Lower leg skin (tissue), 3 donors: ENCODE data around the gene TMEM161A.
"Not testable (repeated sequence)": the region's sequence is repeated elsewhere in the genome, so short reads cannot be mapped to it uniquely, and the experiment has no call there.

Experiments
- POLR2A ChIP-seq, 2 donors: fragments of 450-650 bp; IDR thresholded peaks; one replicate each; pipeline ENCODE4 v1.6.1; 2016 to 2017; ENCODE audit warnings: antibody characterized with exemption in 2 of 2, mild to moderate bottlenecking in 1 of 2, moderate library complexity in 1 of 2
- TF ChIP-seq, protein P1 (sequence below), 3 donors: fragments of 450-650 bp; IDR thresholded peaks; one replicate each; pipeline ENCODE4 v1.5.1; 2016; ENCODE audit warnings: antibody characterized with exemption in 3 of 3, mild to moderate bottlenecking in 3 of 3, moderate library complexity in 2 of 3

DNA sequence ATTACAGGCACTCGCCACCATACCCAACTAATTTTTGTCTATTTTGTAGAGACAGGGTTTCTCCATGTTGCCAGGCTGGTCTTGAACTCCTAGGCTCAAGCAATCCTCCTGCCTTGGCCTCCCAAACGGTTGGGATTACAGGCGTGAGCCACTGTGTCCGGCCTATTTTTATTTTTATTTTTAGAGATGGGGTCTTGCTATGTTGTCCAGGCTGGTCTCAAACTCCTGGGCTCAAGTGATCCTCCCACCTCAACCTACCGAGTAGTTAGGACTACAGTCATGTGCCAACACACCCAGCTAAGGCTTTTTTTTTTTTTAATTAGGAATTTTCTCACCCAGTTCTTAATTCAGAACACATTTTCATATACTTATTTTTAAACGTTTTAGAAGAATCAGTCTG lies 2.6 kb downstream of the TMEM161A start:
- TF ChIP-seq, protein P1, sequence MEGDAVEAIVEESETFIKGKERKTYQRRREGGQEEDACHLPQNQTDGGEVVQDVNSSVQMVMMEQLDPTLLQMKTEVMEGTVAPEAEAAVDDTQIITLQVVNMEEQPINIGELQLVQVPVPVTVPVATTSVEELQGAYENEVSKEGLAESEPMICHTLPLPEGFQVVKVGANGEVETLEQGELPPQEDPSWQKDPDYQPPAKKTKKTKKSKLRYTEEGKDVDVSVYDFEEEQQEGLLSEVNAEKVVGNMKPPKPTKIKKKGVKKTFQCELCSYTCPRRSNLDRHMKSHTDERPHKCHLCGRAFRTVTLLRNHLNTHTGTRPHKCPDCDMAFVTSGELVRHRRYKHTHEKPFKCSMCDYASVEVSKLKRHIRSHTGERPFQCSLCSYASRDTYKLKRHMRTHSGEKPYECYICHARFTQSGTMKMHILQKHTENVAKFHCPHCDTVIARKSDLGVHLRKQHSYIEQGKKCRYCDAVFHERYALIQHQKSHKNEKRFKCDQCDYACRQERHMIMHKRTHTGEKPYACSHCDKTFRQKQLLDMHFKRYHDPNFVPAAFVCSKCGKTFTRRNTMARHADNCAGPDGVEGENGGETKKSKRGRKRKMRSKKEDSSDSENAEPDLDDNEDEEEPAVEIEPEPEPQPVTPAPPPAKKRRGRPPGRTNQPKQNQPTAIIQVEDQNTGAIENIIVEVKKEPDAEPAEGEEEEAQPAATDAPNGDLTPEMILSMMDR (IDR thresholded peaks at IDR 0.05), result not testable (repeated sequence)
- TF ChIP-seq POLR2A (IDR thresholded peaks at IDR 0.05), result not testable (repeated sequence)
